Stimulated activated CD8-positive, alpha-beta memory T cell treated with anti-CD3 and anti-CD28 coated beads, Interleukin-12 subunit alpha, Interleukin-12 subunit beta, amount 100 ng/mL, for 24 hours (primary cell): ENCODE measurements around the gene AZIN2.
"Not testable (repeated sequence)": the region's sequence is repeated elsewhere in the genome, so short reads cannot be mapped to it uniquely, and the experiment has no call there.

Experiments used
- DNase-seq: peaks from one replicate; pipeline ENCODE4 v3.0.0-alpha.2; 2020; ENCODE audit errors: extremely low read depth

The AZIN2 gene

DNA sequence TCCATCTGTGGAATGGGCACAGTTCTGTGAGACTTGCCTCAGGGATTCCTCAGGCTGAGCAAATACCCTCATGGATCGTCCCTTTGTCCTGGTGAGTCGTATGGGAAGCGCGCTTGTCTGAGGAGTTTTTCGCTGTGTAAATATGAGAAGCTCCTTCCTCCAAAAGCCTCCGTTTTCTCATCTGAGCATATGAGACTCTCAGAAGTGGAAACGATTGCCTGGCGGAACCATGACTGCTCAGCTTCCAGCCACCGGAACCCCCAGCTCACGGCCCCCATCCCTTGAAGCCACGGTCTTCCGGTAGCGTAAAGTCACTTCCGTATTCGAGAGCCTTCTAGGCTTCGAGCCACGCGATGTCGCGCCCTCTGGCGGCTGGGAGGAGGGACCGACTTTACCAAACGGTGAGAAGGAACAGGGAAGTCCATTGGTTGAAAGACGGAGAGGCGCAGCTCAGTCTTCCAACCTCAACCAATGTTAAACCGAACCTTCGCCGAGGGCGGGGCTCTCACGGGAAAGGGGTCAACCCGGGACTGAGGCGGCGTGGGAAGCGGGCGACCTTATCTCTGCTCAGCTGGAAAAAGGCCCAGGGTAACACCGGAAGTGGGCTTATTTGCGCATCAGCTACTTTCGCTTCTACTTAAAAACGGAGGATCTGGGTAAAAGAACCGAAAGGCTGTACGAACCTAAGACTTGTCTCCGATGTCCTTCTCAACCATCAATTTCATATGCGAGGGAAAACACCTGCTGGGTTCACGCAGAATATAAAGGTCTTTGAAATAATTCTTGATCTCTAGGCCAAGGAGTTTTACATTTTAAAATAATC lies 46.3 kb downstream of the AZIN2 start:
- peak; percentile 94 for DNase-seq

DNA sequence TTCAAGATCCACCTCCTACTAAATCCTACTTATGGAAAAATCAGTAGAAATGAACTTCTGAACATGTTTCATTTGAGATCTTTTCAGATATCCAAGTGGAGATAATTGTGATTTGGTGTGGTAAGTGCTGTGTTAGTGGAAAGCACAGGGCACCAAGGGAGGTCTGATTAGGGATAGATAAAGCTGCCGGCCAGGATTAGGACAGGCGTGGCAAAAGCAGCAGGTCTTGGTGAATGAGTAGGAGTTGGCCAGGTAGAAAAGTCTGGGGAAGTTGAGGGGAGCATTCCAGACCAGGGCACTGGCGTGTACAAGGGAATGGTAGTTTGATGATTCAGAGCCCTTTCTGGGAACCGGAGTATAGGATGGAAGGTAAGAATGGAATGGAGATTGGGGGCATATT lies 47.8 kb downstream of the AZIN2 start:
- no peak for DNase-seq

DNA sequence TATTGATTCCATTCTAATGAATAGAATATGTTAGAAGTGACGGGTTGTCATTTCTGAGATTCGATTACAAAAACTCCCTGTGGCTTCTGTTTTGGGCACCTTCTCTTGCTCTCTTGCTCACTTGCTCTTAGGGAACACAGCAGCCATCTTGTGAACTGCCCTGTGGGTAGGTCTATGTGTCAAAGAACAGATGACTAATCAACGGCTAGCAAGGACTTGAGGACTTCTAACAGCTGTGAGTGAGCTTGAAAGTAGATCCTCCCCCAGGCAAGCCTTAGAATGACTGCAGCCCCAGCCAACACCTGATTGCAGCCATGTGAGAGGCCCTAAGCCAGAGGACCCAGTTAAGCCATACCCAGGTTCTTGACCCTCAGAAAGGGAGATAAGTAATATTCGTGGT lies 49.3 kb downstream of the AZIN2 start:
- no peak for DNase-seq

DNA sequence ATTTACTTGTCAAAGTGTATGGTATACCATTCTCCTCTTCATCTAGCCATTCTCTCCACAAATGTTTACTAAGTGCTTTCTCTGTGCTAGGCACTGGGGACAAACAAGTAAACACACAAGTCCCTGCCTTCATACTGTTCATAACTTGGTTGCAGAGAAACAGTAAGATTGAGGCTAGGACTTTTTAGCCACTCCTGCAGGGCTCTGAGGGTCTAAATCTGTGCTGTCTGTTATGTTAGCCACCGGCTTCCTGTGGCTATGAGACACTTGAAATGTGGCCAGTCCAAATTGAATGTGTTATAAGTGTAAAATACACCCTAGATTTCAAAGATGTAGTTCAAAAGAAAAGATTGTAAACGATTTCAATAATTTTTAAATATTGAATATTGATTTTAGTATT lies 50.2 kb downstream of the AZIN2 start:
- no peak for DNase-seq

DNA sequence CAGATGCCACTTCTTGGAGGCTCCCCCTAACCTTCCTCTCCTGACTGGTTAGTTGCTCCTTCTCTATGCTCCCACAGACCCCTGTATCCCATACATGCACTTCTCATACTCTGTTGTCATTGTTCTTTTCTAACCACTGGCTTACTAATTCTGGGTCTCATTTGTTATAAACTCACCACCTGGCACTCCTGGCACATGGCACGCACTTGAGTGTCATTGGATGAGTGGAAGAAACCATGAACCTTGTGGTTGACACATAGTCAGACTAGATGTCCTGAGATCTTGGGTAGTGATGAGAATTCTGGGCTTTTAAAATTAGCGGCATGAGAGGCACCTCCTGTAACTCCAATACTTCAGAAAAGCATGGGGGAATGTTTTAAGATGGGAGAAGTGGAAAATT lies 51.6 kb downstream of the AZIN2 start:
- no peak for DNase-seq

DNA sequence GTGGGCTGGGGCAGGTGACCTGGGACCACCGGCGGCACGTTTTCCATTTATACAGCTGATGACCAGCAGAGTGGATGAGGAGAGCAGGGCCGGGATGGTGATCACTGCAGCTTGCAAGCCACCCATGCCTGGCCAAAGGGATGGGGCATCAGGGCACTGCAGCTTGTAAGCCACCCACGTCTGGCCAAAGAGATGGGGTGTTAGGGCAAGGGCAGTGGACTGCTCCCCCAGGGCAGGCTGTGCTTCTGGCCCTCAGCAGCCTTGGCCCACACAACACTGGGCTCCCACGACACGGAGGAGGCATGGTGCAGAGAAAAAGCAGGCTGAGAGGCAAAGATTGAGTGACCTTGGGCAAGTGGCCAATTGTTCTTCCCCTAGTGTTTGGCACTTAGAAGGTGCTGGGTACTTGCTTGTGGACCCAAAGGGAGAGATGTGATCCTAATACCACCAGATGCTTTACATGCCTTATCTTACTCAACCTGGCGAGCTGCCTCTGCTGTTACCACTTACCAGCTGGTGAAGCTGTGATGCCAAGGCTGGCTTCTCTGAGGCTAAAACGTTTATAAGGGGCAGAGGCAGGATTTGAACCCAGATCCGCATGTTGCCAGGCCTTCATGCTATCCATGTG lies 52.6 kb downstream of the AZIN2 start:
- no peak for DNase-seq

DNA sequence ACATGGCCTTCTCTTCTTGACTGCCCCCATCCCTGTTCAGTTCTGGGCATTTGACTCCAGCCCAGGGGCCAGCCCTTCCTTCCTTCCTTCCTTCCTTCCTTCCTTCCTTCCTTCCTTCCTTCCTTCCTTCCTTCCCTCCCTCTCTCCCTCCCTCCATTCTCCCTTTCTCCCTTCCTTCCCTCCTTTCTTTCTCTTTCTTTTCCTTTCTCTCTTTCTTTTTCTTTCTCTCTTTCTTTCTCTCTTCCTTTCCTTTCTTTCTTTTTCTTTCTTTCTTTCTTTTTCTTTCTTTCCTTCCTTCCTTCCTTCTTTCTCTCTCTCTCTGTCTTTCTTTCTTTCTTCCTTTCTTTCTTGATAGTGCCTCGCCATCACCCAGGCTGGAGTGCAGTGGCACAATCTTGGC lies 55.1 kb downstream of the AZIN2 start:
- not testable (repeated sequence) for DNase-seq

DNA sequence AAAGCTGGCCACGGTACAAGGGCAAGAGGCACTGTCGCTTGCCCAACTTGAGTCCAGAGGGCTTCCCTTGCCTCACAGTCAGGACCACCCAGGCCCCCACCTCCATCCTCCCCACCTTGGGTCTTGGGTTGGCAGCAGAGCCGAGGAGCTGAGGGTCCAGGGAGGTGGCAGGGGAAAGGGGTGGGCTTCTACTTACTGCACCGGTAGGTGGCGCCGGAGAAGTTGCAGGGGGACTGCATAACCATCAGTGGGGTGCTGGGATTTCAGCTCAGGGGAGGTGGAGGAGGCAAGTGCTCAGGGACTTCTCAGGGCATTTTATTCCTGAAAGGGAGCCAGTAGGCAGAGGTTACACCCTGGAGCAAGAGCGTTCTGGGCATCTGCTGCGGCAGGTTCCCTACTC lies 56.8 kb downstream of the AZIN2 start:
- no peak for DNase-seq

DNA sequence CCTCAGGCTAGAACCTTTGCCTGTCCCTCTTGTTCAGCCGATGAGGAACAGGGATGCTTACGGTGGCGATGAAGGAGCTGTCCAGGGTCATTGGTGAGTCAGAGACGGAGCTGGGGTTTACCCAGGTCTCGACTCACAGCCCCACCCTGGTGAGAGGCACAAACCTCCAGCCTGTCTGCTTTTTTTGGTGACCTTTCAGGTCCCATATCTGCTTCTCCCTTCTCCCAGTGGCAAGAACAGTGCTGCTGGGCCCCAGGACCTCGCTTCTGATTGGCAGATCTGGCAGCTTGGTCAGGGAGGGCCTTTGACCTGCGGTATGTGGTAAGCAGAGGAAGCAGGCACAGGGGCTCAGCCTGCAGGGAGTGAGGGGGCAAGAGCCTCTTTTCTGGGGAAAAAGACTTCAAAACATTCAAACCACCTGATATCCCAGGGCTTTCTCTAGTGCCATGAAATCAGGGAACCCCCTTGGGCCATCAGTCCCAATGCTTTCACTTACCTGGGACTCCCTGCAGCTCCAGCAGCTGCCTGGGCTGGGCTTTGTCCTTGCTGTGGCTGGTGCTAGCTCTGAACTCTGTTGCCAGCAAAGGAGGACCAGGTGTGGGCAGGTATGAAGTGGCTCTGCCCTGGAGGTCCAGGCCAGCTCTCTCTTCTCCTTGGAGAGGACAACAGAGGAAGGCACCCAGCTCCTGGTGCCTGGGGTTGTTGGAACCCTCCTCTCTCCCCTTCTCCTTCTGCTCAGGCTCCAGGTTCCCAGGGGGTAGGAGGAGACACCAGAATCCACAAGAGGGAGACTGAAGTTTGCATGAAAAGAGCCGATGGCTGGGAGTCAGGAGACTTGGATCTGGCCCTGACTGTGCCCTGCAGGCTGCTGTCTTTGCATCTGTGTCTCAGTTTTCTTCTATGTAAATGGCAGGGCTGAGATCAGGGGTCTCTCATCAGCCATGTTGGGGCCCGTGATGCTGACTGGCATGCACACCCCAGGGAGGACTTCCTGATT lies 59.5 kb downstream of the AZIN2 start:
- DNase-seq: no peak

DNA sequence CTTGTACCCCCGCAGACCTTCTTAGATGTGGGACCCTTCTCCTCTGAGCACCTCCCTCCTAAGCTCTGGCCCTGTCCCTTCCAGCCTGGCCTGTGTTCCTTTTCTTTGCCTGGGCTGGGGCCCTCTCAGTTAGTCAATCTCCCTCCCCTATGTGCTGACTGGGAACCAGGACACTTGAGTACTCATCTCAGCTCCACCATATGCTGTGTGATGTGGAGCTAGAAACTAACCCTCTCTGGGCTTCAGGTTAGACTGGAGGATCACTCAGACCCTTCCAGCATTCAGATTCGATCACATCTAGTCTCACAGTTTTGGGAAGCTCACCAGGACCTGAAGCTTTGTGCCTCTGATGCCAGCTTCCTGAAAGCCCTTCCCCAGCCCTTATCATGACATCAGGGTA lies 60.3 kb downstream of the AZIN2 start:
- no peak for DNase-seq

DNA sequence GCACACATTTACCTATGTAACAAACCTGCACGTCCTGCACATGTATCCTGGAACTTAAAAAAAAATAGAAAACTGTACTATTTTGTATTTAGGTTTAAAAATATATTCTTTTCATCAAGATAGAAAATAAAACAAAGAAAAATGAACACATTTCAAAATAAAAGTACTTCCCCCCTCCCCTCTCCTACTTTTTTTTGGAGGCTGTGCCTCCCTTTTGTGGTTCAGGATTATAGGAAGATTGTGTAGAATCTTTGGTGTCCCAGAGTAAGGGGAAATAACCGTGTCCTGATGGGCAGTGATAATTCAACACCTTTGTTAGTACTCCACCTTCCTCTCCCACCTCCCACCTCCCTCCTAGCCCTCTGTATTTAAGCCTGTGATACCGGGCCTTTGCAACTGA lies 60.8 kb downstream of the AZIN2 start:
- DNase-seq: no peak

DNA sequence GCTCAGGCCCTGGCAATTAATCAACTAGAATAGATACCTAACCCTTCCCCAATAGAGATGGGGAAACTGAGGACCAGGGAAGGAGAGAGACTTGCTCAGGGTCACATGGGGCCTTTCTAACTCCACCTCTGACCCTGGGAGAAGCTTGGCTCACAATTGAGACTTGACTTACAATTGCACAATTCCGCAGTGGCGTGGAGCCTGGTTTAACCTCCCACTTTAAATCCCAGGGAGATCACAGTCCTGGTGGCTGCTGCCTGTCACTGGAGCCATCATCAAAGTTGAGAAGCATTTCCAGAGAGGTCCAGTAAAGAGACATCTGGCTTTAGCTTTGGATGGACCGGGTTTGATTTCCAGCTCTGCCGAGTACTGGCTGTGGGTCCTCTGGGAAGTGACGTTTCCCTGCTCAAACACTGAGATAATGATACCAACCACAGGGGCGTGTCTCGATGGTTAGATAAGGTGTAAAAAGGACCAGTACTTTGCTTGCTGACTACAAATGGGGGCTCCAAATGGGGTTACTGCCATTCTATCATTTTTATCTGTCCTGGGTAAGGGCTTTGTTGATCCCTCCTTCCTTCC lies 61.6 kb downstream of the AZIN2 start:
- no peak for DNase-seq

DNA sequence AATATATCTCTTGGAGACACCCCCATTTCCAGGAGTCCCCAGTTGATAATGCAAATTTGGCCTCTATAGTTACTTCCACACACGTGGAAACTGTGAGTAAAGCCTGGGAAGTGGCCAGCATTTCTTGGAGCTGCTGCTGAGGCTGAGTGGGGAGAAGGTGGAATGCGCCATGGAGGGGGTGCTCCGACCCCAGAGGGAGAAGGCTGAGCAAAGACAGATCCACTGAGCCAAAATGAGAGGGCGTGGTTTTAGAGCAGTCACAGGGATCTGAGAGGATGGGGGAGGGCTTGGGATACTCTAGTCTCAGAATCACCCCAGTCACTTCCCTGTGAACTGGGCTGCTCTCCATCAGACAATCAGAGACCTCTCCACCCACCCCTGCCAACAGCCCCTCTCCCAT lies 62.2 kb downstream of the AZIN2 start:
- no peak for DNase-seq

DNA sequence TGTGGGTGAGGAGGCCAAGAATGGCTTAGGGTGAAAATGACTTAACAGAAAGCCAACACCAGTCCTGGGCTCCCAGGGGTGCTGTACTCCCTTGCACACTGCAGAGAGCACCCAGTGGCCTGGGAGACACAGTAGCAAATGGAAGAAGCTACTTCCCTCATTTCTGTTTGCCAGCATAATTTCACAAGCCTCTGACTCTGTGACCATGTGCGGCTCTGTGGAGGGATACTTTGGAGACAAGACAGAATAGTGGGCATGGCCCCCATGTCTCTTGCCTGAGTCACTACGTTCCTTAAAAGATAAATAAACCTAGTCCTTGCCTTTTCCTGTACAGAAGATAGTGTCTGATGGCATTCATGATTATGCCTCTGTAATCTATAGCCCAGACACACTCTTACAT lies 62.7 kb downstream of the AZIN2 start:
- DNase-seq: no peak

DNA sequence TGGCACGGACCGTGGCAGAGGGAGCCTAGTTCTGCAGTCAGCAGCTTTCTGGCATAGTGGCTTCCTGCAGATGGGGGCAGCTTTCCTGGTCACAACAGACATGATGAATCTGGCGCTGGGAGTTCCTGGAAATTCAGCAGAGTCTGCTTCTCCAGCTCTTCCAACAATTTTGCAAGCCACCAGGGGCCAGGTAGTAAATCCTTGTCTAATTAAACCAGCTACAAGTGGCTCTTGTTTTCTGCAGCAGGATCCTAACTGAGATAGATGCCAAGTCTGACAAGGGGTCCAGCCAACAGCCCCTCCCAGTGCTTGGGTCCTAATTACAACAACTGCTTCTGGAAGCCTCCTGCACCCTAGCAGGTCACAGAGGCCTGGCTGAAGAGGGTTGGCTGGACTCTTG lies 65.0 kb downstream of the AZIN2 start:
- DNase-seq: no peak

DNA sequence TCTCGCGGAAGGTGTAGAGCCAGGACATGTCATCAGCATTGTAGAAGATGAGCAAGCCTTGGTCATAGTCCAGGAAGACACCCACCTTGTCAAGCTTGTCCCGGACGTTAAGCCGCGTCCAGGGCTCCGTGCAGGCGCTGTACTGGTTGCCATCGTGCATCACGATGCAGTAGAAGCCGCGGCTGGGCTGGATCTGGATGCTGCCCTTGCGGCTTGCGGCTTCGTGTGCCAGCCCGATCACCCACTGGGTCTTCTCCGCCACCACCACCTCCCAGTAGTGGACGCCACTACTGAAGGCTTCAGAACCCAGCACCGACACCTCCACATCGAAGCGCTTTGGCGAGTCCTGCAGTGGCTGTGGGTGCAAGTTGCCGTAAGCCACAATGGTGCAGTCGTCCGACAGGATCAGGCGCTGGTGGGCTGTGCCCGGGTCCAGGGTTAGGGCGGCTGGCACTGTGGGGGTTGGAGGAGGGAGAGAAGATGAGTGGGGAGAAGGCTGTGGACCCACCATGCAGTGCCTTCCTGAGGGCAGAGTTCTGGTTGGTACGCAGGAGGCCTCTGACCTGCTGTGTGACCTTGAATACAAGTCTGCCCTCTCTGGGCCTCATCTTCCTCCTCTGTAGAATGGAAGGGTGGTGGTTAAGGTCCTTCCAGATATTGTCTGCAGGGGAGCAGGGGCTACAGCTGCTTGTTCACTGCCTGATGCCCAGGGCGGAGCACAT lies 66.5 kb downstream of the AZIN2 start:
- no peak for DNase-seq

DNA sequence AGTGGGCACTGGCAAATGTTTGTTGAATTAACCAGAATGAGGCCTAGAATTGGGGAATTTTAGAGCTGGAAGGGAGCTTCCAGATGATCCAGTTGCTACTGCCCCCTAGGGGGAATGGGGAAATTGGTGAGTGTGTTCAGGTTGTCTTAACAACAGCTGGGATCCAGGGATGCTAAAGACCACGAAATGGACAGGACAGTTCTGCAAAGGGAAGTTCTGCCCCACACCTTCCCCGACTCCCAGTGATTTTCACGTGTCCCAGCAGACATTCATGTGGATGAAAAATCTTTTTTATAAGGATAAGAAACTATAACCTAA lies 67.0 kb downstream of the AZIN2 start:
- DNase-seq: no peak

DNA sequence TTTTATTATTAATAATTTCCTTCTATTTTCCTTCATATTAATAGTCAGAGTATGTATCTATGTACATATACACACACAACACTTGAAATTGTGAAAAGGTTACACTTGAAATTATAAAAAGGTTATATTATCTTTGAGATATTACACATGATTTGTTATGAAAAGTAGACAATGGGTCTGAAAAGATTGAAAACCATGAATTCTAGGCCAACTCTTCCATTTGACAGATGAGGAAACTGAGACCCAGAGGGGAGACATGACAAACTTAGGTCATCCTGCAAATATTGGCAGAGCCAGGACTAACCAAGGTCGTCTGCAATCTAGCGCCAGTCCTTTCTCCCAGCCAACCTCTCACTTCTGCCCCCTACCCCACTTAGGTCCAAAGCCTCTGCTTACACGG lies 67.7 kb downstream of the AZIN2 start:
- DNase-seq: no peak

DNA sequence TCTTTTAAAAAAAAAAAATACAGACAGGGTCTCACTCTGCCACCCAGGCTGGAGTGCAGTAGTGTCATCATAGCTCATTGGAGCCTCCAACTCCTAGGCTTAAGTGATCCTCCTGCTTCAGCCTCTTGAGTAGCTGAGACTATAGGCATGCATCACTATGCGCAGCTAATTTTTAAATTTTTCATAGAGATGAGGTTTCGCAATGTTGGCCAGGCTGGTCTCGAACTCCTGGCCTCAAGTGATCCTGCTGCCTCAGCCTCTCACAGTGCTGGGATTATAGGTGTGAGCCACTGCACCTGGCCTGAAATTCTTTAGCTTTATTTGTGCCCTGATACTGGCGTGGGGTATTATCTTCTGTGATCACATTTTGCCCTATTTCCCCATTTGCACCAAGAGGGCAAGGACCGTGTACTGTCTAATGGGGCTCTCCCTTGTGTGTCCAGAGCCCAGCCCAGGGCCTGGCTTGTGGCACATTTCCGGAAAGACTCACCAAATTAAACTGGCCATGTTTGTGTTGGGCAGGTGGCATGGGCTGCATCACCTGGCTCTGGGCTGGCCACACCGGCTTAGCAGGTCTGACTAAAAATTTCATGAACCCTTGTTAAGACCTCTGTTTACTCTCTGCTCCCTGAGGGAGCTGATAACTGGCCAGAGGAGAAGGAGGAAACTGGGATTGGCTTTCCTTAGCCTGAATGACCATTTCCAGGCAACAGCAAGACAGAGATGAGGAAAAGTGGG lies 68.7 kb downstream of the AZIN2 start:
- DNase-seq: no peak

DNA sequence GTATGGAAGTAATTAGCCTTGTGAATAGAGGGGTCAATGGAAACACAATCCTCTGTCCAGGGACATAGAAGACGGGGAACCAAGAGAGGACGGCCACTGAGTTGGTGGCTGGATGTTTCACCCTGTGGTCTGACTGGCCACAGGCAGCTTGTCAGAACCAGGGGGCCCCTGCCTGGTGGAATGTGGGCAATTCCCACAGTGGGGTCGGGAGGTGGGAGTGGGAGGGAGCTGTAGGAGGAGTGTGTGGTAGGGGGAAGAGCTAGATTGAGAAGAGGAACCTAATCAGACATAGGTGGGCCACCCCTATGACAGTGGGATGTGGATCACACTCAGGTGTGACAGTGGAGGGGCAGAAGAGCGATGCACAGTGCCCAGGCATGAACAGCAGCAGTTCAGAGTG lies 69.6 kb downstream of the AZIN2 start:
- DNase-seq: no peak

DNA sequence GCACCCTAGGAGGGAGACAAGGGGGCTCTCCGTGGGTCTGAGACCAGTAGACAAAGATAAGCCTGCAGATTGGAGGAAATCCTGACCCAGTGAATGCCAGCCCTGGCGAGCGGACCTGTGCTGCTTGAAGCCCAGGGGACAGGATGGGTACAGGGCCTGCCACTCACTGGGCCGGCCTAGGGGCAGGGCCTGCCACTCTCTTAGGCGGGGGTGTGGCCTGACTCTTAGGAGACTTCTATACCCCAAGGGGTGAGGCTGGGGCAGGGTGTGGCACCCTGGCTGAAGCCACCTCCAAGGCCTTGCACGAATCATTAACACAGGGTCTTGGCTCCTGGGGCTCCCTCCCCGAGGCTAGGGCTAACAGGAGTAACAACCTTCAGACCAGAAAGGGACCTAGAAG lies 70.2 kb downstream of the AZIN2 start:
- DNase-seq: no peak
